GM23338 (cell line): ENCODE data around the gene WDR20. TPM values are rescaled to one million over a fixed set of nuclear protein-coding genes. Genes with fewer than 3 reads are reported as not detected.

Experiments
- ATAC-seq: fragments of 200-7000 bp; cut with Tn5 transposase; 3 replicates; pipeline ENCODE4 v1.9.1; 2020
- DNase-seq: peaks from one replicate; pipeline ENCODE4 v3.0.0-alpha.2; 2015; ENCODE audit warnings: low spot score
- H2AFZ ChIP-seq: fragments of 200-600 bp; sonication (generic); 2 replicates; pipeline ENCODE4 v1.8.0; 2016; ENCODE audit warnings: antibody characterized with exemption, mild to moderate bottlenecking, moderate library complexity
- H3F3A ChIP-seq: fragments of 200-600 bp; sonication (generic); replicated peaks from 2 replicates; pipeline ENCODE4 v1.8.0; 2017; ENCODE audit warnings: antibody characterized with exemption, mixed run types, low read depth
- H3K27ac ChIP-seq: fragments of 200-600 bp; sonication (generic); 2 replicates; pipeline ENCODE4 v1.6.1; 2016; ENCODE audit warnings: low read depth
- H3K27me3 ChIP-seq: fragments of 200-600 bp; sonication (generic); 2 replicates; pipeline ENCODE4 v1.8.0; 2016; ENCODE audit warnings: mild to moderate bottlenecking, mixed run types, moderate library complexity; ENCODE audit not compliant: insufficient read depth
- H3K36me3 ChIP-seq: fragments of 200-600 bp; sonication (generic); 2 replicates; pipeline ENCODE4 v1.8.0; 2016; ENCODE audit warnings: mild to moderate bottlenecking; ENCODE audit not compliant: insufficient read depth
- H3K4me1 ChIP-seq: fragments of 200-600 bp; sonication (generic); 2 replicates; pipeline ENCODE4 v1.8.0; 2016; ENCODE audit warnings: mild to moderate bottlenecking, moderate library complexity; ENCODE audit not compliant: insufficient read depth
- H3K4me2 ChIP-seq: fragments of 200-600 bp; sonication (generic); 2 replicates; pipeline ENCODE4 v1.7.1; 2017; ENCODE audit warnings: mixed run types
- H3K4me3 ChIP-seq: fragments of 200-600 bp; sonication (generic); 2 replicates; pipeline ENCODE4 v1.6.1; 2016; ENCODE audit warnings: mixed run types
- H3K79me2 ChIP-seq: fragments of 200-600 bp; sonication (generic); replicated peaks from 2 replicates; pipeline ENCODE4 v1.8.0; 2017; ENCODE audit warnings: mild to moderate bottlenecking; ENCODE audit not compliant: insufficient read depth
- H3K9me2 ChIP-seq: fragments of 200-600 bp; sonication (generic); 2 replicates; pipeline ENCODE4 v1.8.0; 2017; ENCODE audit not compliant: insufficient read depth
- H4K20me1 ChIP-seq: fragments of 200-600 bp; sonication (generic); replicated peaks from 2 replicates; pipeline ENCODE4 v1.8.0; 2017; ENCODE audit warnings: mild to moderate bottlenecking; ENCODE audit not compliant: insufficient read depth
- H3K27ac Mint-ChIP-seq: 2 replicates; pipeline ENCODE4 v1.8.0; 2020; ENCODE audit warnings: inconsistent platforms, mild to moderate bottlenecking, moderate library complexity, mixed read lengths
- H3K27me3 Mint-ChIP-seq: 3 replicates; pipeline ENCODE4 v1.8.0; 2022; ENCODE audit warnings: low read depth, mild to moderate bottlenecking, moderate library complexity, mixed read lengths, inconsistent platforms; ENCODE audit not compliant: insufficient read depth, poor library complexity
- H3K36me3 Mint-ChIP-seq: 3 replicates; pipeline ENCODE4 v1.8.0; 2021; ENCODE audit warnings: low read depth, mild to moderate bottlenecking, inconsistent platforms, moderate library complexity, mixed read lengths
- H3K4me1 Mint-ChIP-seq: 3 replicates; pipeline ENCODE4 v1.8.0; 2020; ENCODE audit warnings: mild to moderate bottlenecking, inconsistent platforms, mixed read lengths
- H3K4me3 Mint-ChIP-seq: 3 replicates; pipeline ENCODE4 v1.8.0; 2021; ENCODE audit warnings: moderate library complexity, mild to moderate bottlenecking, inconsistent platforms, mixed read lengths
- H3K9me3 Mint-ChIP-seq: 3 replicates; pipeline ENCODE4 v1.8.0; 2020; ENCODE audit warnings: moderate library complexity, mild to moderate bottlenecking, inconsistent platforms, mixed read lengths
- CREB1 ChIP-seq: fragments of 250-450 bp; sonication (Bioruptor Pico); IDR thresholded peaks from 2 replicates; pipeline ENCODE4 v1.5.0; 2020; ENCODE audit warnings: low read depth, mild to moderate bottlenecking, moderate library complexity
- EZH2phosphoT487 ChIP-seq: fragments of 200-600 bp; sonication (generic); IDR thresholded peaks from one replicate; pipeline ENCODE4 v1.8.1; 2018; ENCODE audit warnings: antibody characterized with exemption; ENCODE audit not compliant: unreplicated experiment
- JUNB ChIP-seq: IDR thresholded peaks from one replicate; pipeline ENCODE4 v1.6.1; 2016; ENCODE audit warnings: antibody characterized with exemption; ENCODE audit not compliant: unreplicated experiment
- POLR2AphosphoS5 ChIP-seq: IDR thresholded peaks from 2 replicates; pipeline ENCODE4 v1.6.1; 2016; ENCODE audit warnings: antibody characterized with exemption, low read depth
- STAT1 ChIP-seq: IDR thresholded peaks from one replicate; pipeline ENCODE4 v1.6.1; 2016; ENCODE audit warnings: antibody characterized with exemption; ENCODE audit not compliant: unreplicated experiment
- polyA plus RNA-seq: library from polyadenylated mRNA; unstranded; fragments of >200 nt; fragmentation: Nextera tagmentation; extraction: Ambion mirVana; gene quantifications from 2 replicates; pipeline ENCODE4 v1.2.1, GENCODE V29; 2016
- total RNA-seq: library from RNA; depleted of rRNA; stranded (reverse); fragments of >200 nt; shearing (Covaris generic); gene quantifications from 2 replicates; pipeline ENCODE4 v1.2.3, GENCODE V29; 2014
- TF ChIP-seq, protein P1 (sequence below): IDR thresholded peaks from 2 replicates; pipeline ENCODE4 v1.6.1; 2016; ENCODE audit warnings: antibody characterized with exemption
- TF ChIP-seq, protein P2 (sequence below), 2 experiments: fragments of 200-600 bp in 1 of 2; sonication (generic) in 1 of 2; conservative IDR thresholded peaks; 2 replicates each; pipeline versions ENCODE4 v1.5.1 to v1.6.1; 2016 to 2017; ENCODE audit warnings: antibody characterized with exemption in 2 of 2, low read depth in 2 of 2, mild to moderate bottlenecking in 2 of 2, moderate library complexity in 1 of 2

WDR20 gene
- total and polyA plus RNA-seq, 2 experiments from 2014 or later, result 17.9 to 21.0 TPM

DNA sequence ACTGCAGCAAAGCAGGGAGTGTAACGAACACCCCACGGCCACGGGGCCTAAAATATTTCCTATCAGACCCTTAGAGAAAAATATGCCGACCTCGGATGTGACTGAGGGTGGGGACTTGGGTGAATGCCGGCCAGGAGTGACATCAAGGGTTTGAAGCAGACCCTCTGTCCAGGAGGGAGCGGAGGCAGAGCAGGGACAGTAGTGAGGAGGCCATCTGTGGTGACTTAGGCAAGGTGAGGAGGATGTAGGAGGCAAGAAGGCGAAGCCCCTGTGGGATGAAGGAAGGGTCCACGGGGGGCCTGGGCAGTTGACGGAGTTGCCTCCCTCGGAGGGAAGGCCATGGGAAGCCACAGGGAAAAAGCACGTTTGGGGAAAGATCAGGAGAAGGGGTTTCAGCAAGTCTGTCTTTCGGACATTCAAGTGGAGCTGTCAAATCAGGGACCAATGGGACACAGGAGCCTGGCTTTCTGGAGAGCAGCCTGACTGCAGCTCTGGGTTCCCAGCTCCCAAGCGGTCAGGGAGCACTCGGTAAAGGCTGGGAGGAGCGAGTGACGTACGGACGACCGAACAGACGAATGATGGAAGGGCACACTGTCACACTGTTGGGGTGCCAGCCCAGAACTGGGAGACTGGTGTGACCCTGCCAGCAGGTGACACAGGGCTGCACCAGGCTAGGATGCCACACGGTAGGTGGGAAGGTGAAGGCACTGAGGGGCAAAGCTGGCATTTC lies 90.9 kb downstream of the WDR20 start:
- Histone ChIP-seq H3K4me1 (peaks cover 2% of the 10 kb centered on the region; the same call in 1 of the 2 replicates), H3K4me3 (no peak overlapping the region), H4K20me1 (no peaks in the 10 kb centered on the region), H2AFZ (no peak overlapping the region), H3K9me2 (no peaks in the 10 kb centered on the region), H3F3A (no peaks in the 10 kb centered on the region), H3K27me3 (no peaks in the 10 kb centered on the region), H3K36me3 (no peaks in the 10 kb centered on the region), H3K79me2 (no peaks in the 10 kb centered on the region), H3K4me2 (no peak overlapping the region), H3K27ac (no peak overlapping the region)
- H3K4me1 Mint-ChIP-seq, result no peaks in the 10 kb centered on the region; the same call in 2 of the 3 replicates
- no peaks in the 10 kb centered on the region for H3K9me3 Mint-ChIP-seq
- DNase-seq (no peak), ATAC-seq (no peak)
- H3K4me3 Mint-ChIP-seq, result no peak overlapping the region
- TF ChIP-seq STAT1 (no peak), EZH2phosphoT487 (no peak), CREB1 (CRISPR knock-in tag) (no peak)
- TF ChIP-seq, protein P1, sequence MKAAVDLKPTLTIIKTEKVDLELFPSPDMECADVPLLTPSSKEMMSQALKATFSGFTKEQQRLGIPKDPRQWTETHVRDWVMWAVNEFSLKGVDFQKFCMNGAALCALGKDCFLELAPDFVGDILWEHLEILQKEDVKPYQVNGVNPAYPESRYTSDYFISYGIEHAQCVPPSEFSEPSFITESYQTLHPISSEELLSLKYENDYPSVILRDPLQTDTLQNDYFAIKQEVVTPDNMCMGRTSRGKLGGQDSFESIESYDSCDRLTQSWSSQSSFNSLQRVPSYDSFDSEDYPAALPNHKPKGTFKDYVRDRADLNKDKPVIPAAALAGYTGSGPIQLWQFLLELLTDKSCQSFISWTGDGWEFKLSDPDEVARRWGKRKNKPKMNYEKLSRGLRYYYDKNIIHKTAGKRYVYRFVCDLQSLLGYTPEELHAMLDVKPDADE, result no peak
- H3K27ac Mint-ChIP-seq, result no peak overlapping the region
- peaks cover 7% of the 10 kb centered on the region for H3K27me3 Mint-ChIP-seq
- no peaks in the 10 kb centered on the region; the same call in 2 of the 3 replicates for H3K36me3 Mint-ChIP-seq

DNA sequence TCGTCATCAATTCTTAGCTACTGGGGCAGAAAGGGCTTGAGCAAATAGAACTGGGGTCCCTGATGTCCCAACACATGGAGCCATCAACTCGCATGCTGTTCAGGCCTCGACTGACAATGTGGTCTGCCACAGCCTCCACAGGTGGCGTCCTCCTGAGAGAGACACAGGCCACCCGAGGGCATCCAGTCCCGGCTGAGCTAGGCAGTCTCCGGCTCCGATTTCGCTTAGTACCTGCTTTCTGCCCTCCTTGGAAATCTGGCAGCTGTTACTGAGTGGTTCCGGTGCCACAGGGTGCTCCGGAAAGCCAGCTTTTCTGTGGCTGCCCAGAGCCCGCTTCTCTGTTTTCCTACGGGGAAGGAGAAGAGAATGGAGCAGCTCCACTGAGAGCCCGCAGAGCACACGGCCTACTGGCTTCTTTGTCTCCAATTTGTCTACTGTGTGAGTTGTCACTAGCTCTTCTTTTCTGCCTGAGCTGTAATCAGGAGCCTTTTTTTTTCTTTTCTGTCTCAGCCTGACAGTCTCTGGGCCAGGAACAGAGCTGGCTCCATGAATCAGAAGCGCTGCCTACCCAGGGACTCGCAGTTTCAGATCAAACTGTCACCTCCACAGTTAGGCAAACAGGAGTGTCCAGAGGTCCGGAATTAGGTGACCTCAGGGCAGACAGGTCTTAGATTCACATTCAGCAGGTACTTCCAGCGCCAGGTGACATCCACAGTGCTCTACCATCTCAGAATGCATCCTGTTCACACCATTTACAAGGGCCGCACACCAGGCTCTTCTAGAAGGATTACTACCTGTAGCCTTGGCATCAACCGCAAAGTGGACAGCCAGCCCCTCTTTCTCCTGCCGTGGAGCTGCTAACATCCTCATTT lies 92.0 kb downstream of the WDR20 start:
- Histone ChIP-seq H2AFZ (no peak overlapping the region), H3K4me2 (no peak overlapping the region), H3K36me3 (no peaks in the 10 kb centered on the region), H3K4me3 (no peak overlapping the region), H3K9me2 (no peaks in the 10 kb centered on the region), H3K27me3 (no peaks in the 10 kb centered on the region), H4K20me1 (no peaks in the 10 kb centered on the region), H3K4me1 (peaks cover 11% of the 10 kb centered on the region), H3F3A (no peaks in the 10 kb centered on the region), H3K27ac (no peak overlapping the region), H3K79me2 (no peaks in the 10 kb centered on the region)
- no peak overlapping the region for H3K4me3 Mint-ChIP-seq
- H3K36me3 Mint-ChIP-seq, result no peaks in the 10 kb centered on the region; the same call in 2 of the 3 replicates
- no peaks in the 10 kb centered on the region for H3K9me3 Mint-ChIP-seq
- DNase-seq (no peak), ATAC-seq (no peak)
- no peak overlapping the region for H3K27ac Mint-ChIP-seq
- H3K27me3 Mint-ChIP-seq, result peaks cover 5% of the 10 kb centered on the region
- no peaks in the 10 kb centered on the region; the same call in 2 of the 3 replicates for H3K4me1 Mint-ChIP-seq
- TF ChIP-seq, protein P1, result no peak
- TF ChIP-seq JUNB (no peak), POLR2AphosphoS5 (no peak), CREB1 (CRISPR knock-in tag) (no peak), EZH2phosphoT487 (no peak)
- TF ChIP-seq, protein P2, sequence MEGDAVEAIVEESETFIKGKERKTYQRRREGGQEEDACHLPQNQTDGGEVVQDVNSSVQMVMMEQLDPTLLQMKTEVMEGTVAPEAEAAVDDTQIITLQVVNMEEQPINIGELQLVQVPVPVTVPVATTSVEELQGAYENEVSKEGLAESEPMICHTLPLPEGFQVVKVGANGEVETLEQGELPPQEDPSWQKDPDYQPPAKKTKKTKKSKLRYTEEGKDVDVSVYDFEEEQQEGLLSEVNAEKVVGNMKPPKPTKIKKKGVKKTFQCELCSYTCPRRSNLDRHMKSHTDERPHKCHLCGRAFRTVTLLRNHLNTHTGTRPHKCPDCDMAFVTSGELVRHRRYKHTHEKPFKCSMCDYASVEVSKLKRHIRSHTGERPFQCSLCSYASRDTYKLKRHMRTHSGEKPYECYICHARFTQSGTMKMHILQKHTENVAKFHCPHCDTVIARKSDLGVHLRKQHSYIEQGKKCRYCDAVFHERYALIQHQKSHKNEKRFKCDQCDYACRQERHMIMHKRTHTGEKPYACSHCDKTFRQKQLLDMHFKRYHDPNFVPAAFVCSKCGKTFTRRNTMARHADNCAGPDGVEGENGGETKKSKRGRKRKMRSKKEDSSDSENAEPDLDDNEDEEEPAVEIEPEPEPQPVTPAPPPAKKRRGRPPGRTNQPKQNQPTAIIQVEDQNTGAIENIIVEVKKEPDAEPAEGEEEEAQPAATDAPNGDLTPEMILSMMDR (conservative IDR thresholded peaks at IDR 0.05; ENCODE audit: low read depth in 2 of 2), result no peak
